T-helper 2 cell (primary cell): ENCODE measurements around the gene TNFAIP2.

Source experiments
- DNase-seq, 5 experiments: peaks; one replicate each; pipeline versions ENCODE4 v3.0.0 to v3.0.0-alpha.2; 2012 to 2022

The TNFAIP2 gene

DNA sequence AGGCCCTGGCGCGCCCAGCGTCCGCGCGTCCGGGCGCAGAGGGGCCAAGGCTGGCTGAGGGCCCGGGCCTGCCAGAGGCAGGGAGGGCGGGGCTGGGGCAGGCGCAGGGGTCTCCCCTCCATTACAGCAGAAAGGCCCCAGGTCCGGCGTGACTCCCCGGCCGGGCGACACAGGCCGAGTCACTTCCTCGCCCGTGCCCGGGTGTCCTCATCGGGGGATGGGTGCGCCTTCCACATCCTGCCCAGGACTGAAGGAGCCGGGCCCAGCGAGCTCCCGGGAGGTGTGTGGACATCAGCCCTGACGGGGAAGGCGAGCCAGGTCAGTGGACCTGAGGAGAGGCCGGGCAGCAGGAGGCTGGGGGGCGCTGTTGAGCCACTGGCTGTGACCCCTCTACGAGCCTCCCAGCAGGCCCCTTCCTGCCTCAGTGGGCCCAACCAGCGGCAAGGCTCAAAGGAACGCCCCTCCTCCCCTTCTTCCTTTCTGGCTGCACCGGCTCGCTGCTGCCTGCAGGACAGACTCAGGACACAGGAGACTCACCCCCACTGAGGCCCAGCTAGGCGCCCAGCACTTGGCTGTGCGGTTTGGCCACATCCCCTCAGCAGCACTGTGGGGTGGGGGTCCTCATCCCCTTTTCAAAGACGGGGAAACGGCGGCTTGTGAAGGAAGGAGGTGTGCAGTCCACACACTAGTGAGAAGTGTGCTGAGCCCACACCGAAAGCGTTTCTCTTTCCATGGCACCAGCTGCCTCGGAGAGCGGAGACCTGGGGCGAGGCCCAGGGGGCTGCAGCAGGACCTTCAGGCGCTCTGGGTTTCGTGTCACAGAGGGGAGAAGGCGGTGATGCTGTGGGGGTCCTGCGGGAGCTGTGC lies 606 bp downstream of the TNFAIP2 start:
- no peak for DNase-seq

GRCh38 chr14:103124501-103125001 lies 1.3 kb downstream of the TNFAIP2 start:
- no peak for DNase-seq

DNA sequence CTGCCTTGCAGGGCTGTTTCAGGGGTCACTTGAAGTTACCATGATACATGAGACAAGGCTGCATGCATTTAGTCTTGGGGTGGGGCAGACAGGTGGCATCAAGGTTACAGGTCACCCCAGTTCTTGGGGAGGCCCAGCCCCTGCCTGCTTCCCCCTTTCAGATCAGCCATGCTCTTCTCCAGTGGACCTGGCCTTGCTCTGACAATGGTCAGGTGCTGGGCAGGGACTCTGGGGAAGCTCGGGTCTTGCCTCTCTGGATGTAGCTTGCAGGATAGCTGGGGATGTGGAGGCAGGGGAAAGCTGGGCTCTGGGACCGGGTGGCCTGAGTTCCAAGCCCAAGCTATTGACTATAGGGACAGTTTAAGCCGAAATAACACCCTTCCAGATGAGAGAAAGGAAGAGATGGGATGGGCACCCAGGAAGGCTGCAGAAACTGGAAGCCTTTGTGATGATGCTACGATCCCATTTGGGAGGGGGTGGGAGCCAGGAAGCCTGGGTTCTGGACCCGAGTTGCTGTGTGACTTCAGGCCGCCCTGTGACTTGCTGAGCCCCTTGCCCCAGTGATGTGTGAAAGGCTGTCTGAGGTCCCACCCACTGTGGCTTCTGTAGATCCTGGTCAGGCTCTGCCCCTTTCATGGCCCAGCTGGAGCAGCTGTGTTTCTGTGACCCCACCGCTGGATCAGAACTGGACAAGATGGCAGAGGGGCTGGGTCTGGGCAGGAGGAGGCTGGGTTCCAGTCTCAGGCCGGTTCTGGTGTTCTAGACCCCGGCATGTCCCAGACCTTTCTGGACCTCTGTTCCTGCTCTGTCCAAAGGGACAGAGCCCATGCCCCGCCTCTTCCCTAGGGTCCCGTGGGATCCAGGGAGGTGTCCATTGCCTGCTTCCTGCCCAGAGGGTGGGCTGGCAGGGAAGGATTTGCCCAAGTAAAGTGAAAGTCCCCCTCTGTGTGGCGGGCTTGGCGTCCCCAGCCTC lies 2.1 kb downstream of the TNFAIP2 start:
- DNase-seq, result no peak

- no peak for DNase-seq
These were observed 3.0 kb downstream of the TNFAIP2 start for GRCh38 chr14:103126088-103126872.

DNA sequence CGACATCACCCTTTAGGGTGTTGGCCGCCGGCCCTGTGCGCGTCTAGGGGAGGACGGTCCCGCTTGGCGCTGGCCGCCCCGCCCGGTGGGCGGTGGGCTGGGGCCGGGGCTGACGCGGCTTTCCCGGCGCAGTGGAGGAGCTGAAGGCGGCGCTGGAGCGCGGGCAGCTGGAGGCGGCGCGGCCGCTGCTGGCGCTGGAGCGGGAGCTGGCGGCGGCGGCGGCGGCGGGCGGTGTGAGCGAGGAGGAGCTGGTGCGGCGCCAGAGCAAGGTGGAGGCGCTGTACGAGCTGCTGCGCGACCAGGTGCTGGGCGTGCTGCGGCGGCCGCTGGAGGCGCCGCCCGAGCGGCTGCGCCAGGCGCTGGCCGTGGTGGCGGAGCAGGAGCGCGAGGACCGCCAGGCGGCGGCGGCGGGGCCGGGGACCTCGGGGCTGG lies 3.6 kb downstream of the TNFAIP2 start:
- DNase-seq, result no peak

DNA sequence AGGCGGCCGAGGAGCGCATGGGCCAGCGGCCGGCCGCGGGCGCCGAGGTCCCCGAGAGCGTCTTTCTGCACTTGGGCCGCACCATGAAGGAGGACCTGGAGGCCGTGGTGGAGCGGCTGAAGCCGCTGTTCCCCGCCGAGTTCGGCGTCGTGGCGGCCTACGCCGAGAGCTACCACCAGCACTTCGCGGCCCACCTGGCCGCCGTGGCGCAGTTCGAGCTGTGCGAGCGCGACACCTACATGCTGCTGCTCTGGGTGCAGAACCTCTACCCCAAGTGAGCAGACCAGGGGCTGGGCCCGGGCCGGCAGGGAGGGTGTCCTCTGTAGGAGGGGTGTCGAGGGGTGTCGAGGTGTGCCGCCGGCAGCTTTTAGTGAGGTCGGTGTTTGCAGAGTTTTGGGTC lies 4.1 kb downstream of the TNFAIP2 start:
- no peak for DNase-seq

- DNase-seq, result no peak
These were observed 4.8 kb downstream of the TNFAIP2 start for GRCh38 chr14:103127861-103128598.

GRCh38 chr14:103128631-103129300 lies 5.5 kb downstream of the TNFAIP2 start:
- DNase-seq, result no peak

DNA sequence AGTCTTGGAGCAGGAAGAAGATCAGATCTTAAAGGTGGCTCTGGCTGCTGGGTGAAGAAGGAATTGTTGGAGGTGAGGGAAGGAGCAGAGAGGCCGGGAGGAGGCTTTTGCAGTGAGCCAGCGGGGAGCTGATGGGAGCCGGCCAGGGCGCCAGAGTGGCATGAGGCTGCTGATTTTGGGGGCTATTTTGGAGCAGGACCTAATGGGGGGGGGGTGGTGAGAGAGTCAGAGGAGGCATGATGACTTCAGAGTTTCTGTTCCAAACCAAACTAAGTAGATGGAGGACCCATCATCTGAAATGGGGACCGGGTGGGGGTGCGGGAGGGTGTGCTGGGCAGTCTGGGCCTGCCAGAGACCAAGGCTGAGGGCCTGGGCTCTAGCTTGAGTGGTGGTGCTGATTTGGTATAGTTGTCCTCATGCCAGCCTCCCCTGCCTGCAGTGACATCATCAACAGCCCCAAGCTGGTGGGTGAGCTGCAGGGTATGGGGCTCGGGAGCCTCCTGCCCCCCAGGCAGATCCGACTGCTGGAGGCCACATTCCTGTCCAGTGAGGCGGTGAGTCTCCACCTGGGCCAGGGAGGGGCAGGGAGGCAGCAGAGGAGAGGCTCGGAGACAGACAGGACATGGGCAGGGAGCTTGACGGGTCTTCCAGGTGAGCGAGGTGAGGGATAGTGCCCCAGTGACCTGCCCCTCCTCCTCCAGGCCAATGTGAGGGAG lies 6.2 kb downstream of the TNFAIP2 start:
- DNase-seq, result no peak

- DNase-seq, result no peak
These were observed 6.9 kb downstream of the TNFAIP2 start for GRCh38 chr14:103130017-103130764.

DNA sequence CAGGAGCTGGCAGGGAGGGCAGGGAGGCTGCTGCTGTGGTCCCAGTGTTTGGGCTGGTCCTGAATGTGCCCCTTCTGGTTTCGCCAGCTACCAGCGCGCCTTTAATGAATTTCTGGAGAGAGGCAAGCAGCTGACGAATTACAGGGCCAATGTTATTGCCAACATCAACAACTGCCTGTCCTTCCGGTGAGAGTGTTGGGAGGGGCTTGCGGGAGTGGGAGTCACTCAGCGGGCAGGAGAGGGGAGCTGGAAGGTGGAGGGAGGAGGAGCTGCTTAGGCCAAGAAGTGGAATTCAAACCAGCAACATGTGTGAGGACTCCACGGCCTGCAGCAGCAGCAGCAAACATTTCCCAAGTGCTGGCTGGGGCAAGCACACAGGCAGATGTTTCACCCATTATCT lies 7.7 kb downstream of the TNFAIP2 start:
- no peak for DNase-seq

DNA sequence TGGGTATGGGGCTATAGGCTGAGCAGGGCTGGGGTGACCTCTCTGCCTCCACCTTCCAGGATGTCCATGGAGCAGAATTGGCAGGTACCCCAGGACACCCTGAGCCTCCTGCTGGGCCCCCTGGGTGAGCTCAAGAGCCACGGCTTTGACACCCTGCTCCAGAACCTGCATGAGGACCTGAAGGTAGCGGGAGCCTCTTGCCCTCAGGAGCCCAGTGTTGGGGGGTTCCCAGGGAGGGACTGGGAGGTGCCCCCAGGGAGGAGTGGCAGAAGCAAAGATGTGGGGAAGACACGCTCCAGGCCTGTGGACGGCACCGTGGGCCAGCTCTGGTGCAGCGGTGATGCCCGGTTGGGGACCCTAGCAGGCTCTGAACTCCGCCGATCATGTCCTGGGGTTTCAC lies 8.3 kb downstream of the TNFAIP2 start:
- DNase-seq, result no peak

- no peak for DNase-seq
These were observed 9.3 kb downstream of the TNFAIP2 start for GRCh38 chr14:103132381-103133209.

- DNase-seq, result no peak
These were observed 10.2 kb downstream of the TNFAIP2 start for GRCh38 chr14:103133210-103134140.

DNA sequence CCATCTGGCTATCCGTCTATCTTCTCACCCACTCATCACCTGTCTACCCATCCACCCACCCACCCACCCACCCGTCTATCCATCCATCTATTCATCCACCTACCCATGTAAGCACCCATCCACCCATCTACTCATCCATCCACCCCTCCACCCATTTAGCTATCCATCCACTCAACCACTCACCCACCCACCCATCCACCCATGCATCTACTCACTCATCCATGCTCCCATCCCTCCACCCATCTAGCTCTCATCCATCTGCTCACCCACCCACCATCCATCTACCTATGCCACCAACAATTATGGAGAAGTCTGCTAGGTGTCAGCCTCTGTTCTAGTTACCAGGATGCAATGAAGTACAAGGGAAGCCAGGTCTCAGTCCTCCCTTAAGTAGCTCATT lies 11.1 kb downstream of the TNFAIP2 start:
- no peak for DNase-seq

- DNase-seq, result no peak
These were observed 11.7 kb downstream of the TNFAIP2 start for GRCh38 chr14:103134919-103135318.
